Measurements from ENCODE around the gene PMCH. TPM values are rescaled to one million over a fixed set of nuclear protein-coding genes. Genes with fewer than 3 reads are reported as not detected.

Gene PMCH
- total RNA-seq, 1 donor from 2014 or later: not detected

Other genes with a start within 250 kb of the PMCH start
- gene WASHC3, start 135.8 kb downstream of the PMCH start, total RNA-seq: 30.6 to 33.6 TPM (median 33.0 TPM) in 3 replicates
- 17.7 to 25.9 TPM (median 19.7 TPM) in 3 replicates for gene NUP37, start 77.7 kb downstream of the PMCH start, total RNA-seq
- 3.8 to 5.2 TPM (median 3.9 TPM) in 3 replicates for gene PARPBP, start 77.7 kb downstream of the PMCH start, total RNA-seq